ENCODE data around the gene BANP. TPM values are rescaled to one million over a fixed set of nuclear protein-coding genes. Genes with fewer than 3 reads are reported as not detected.

Gene BANP
- polyA plus RNA-seq, 1 of the 3 experiments (the other 2 are of a cell fraction): 16.8 TPM

DNA sequence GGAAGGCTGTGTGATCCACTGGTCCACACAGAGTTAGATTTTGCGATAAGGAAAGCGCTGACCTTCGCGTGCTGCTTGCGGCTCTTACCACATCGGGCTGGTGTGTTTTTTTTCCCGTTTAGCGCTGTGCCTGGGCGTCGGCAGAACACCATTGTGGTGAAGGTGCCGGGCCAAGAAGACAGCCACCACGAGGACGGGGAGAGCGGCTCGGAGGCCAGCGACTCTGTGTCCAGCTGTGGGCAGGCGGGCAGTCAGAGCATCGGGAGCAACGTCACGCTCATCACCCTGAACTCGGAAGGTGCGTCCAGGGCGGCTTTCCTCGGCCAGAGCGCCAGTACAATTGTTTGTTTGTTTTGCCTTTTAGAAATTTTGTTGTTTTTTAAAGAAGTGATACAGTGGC, 54.7 kb downstream of the BANP start (continued):
- TF ChIP-seq, protein P1, sequence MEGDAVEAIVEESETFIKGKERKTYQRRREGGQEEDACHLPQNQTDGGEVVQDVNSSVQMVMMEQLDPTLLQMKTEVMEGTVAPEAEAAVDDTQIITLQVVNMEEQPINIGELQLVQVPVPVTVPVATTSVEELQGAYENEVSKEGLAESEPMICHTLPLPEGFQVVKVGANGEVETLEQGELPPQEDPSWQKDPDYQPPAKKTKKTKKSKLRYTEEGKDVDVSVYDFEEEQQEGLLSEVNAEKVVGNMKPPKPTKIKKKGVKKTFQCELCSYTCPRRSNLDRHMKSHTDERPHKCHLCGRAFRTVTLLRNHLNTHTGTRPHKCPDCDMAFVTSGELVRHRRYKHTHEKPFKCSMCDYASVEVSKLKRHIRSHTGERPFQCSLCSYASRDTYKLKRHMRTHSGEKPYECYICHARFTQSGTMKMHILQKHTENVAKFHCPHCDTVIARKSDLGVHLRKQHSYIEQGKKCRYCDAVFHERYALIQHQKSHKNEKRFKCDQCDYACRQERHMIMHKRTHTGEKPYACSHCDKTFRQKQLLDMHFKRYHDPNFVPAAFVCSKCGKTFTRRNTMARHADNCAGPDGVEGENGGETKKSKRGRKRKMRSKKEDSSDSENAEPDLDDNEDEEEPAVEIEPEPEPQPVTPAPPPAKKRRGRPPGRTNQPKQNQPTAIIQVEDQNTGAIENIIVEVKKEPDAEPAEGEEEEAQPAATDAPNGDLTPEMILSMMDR (IDR thresholded peaks at IDR 0.05): no peak
- no peak for TF ChIP-seq ELF1 (IDR thresholded peaks at IDR 0.05)
- TF ChIP-seq SIN3A (IDR thresholded peaks at IDR 0.05; ENCODE audit: borderline replicate concordance, low read depth, low read length): no peak
- TF ChIP-seq POLR2AphosphoS5 (IDR thresholded peaks at IDR 0.05; ENCODE audit: low read depth, low read length): no peak
- TF ChIP-seq YY1 (IDR thresholded peaks at IDR 0.05; ENCODE audit: low read depth): no peak

DNA sequence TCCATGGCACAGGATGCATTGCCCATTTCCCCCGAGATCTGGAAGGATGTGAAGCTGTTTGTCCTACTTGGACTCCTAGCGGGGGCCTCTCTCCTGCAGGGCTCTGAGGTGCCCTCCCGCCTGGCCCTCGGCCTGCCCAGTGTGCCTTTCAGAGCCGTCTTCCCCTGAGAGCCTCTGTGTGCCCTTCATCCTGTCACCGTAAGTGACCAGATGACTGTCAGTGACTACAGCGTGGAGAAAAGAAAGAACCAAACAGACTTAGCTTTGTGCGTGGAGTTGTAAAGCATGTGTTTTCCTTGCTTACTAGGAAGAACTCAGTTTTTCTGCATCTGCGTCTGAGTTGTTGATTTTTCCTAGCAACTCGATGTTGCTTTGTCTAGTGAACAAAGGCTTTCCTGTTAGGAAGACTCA, 56.1 kb downstream of the BANP start:
- no peak overlapping the region for H3K4me2 ChIP-seq
- H3K4me3 ChIP-seq (ENCODE audit: low read depth in 2 of 2, low read length in 1 of 2): no peak overlapping the region
- no peaks in the 10 kb centered on the region for H3K27me3 ChIP-seq (ENCODE audit: insufficient read depth)
- ChIA-PET CTCF (no interaction called here), POLR2A (no interaction called here)
- TF ChIP-seq RAD21 (IDR thresholded peaks at IDR 0.05; ENCODE audit: low read length): no peak
- TF ChIP-seq FOXJ3 (CRISPR knock-in tag; IDR thresholded peaks at IDR 0.05): no peak
- no peak for TF ChIP-seq EZH2phosphoT487 (IDR thresholded peaks at IDR 0.05; ENCODE audit: borderline replicate concordance, low read depth)
- no peak for TF ChIP-seq EP300 (IDR thresholded peaks at IDR 0.05; ENCODE audit: borderline replicate concordance in 1 of 2, low read depth in 1 of 2, low read length in 1 of 2)
- TF ChIP-seq FOXM1 (IDR thresholded peaks at IDR 0.05; ENCODE audit: low read depth): no peak
- no peak for TF ChIP-seq NFIC (IDR thresholded peaks at IDR 0.05; ENCODE audit: borderline replicate concordance)
- no peak overlapping the region for H3K9ac ChIP-seq
- WGBS (ENCODE audit: low lambda C conversion rate): over 99% methylated on average over 8 of the region's 10 CpGs
- peaks cover 0 to 15% of the 10 kb centered on the region in 2 experiments; a peak in 1 of 4 replicates for H3K4me1 ChIP-seq (ENCODE audit: control insufficient read depth in 1 of 2, insufficient read depth in 2 of 2, low read depth in 1 of 2, low read length in 1 of 2)
- no peak for DNase-seq
- H3K79me2 ChIP-seq (ENCODE audit: insufficient read depth): no peaks in the 10 kb centered on the region
- no peak overlapping the region for H2AFZ ChIP-seq (ENCODE audit: low read depth)
- no peaks in the 10 kb centered on the region for H4K20me1 ChIP-seq (ENCODE audit: insufficient read depth)
- no peaks in the 10 kb centered on the region for H3K9me3 ChIP-seq
- no peaks in the 10 kb centered on the region for H3F3A ChIP-seq (replicated peaks; ENCODE audit: insufficient read depth)
- H3K36me3 ChIP-seq (replicated peaks in 1 of 2; ENCODE audit: control insufficient read depth in 1 of 2, insufficient read depth in 2 of 2, low read length in 1 of 2): peaks cover 7 to 37% of the 10 kb centered on the region in 2 experiments
- H3K9me2 ChIP-seq: no peaks in the 10 kb centered on the region
- H3K27ac ChIP-seq (ENCODE audit: low read depth in 2 of 2, low read length in 1 of 2): no peak overlapping the region; a peak in 1 of 4 replicates

DNA sequence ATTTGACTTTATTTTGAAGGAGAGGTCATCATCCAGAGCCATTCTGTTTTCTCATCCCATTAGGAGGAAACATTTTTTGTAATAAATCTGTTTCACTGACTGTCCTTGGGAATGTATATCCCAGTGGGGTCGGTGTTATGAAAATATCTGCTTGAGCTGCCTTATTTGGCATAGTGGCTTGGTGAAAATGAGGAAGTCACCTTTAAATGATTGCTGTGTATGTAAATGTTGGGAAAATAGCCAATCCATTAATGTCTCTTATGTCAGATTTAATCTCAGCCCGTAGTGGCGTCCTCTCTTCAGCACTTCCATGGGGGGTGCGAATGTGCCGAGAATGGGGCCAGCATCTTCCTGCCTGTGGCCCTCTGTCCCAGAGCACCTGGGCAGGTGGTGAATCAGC, 57.6 kb downstream of the BANP start:
- Histone ChIP-seq H3K4me1 (ENCODE audit: control insufficient read depth in 1 of 2, insufficient read depth in 2 of 2, low read depth in 1 of 2, low read length in 1 of 2) (peaks cover 4 to 17% of the 10 kb centered on the region in 2 experiments; a peak in 2 of 4 replicates), H3K27me3 (ENCODE audit: insufficient read depth) (no peaks in the 10 kb centered on the region), H4K20me1 (ENCODE audit: insufficient read depth) (no peaks in the 10 kb centered on the region), H3K36me3 (replicated peaks in 1 of 2; ENCODE audit: control insufficient read depth in 1 of 2, insufficient read depth in 2 of 2, low read length in 1 of 2) (peaks cover 7 to 43% of the 10 kb centered on the region in 2 experiments), H3K9me3 (no peaks in the 10 kb centered on the region), H3K9ac (no peak overlapping the region), H3F3A (replicated peaks; ENCODE audit: insufficient read depth) (no peaks in the 10 kb centered on the region), H3K4me2 (no peak overlapping the region), H3K79me2 (ENCODE audit: insufficient read depth) (no peaks in the 10 kb centered on the region), H2AFZ (ENCODE audit: low read depth) (no peak overlapping the region), H3K27ac (ENCODE audit: low read depth in 2 of 2, low read length in 1 of 2) (no peak overlapping the region), H3K4me3 (ENCODE audit: low read depth in 2 of 2, low read length in 1 of 2) (no peak overlapping the region), H3K9me2 (no peaks in the 10 kb centered on the region)
- POLR2A ChIA-PET: no interaction called here
- WGBS (ENCODE audit: low lambda C conversion rate): 91% methylated on average over 5 of the region's 5 CpGs
- CTCF ChIA-PET: interaction anchor here (1.4 kb wide), 1 partner anchor 14 kb away, joined by 3 read pairs; no protein-coding TSS in a partner anchor
- DNase-seq: no peak
- TF ChIP-seq, protein P2, sequence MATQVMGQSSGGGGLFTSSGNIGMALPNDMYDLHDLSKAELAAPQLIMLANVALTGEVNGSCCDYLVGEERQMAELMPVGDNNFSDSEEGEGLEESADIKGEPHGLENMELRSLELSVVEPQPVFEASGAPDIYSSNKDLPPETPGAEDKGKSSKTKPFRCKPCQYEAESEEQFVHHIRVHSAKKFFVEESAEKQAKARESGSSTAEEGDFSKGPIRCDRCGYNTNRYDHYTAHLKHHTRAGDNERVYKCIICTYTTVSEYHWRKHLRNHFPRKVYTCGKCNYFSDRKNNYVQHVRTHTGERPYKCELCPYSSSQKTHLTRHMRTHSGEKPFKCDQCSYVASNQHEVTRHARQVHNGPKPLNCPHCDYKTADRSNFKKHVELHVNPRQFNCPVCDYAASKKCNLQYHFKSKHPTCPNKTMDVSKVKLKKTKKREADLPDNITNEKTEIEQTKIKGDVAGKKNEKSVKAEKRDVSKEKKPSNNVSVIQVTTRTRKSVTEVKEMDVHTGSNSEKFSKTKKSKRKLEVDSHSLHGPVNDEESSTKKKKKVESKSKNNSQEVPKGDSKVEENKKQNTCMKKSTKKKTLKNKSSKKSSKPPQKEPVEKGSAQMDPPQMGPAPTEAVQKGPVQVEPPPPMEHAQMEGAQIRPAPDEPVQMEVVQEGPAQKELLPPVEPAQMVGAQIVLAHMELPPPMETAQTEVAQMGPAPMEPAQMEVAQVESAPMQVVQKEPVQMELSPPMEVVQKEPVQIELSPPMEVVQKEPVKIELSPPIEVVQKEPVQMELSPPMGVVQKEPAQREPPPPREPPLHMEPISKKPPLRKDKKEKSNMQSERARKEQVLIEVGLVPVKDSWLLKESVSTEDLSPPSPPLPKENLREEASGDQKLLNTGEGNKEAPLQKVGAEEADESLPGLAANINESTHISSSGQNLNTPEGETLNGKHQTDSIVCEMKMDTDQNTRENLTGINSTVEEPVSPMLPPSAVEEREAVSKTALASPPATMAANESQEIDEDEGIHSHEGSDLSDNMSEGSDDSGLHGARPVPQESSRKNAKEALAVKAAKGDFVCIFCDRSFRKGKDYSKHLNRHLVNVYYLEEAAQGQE (IDR thresholded peaks at IDR 0.05; ENCODE audit: low read depth, low read length): no peak
- TF ChIP-seq YY1 (IDR thresholded peaks at IDR 0.05; ENCODE audit: low read depth): no peak
- TF ChIP-seq, protein P1 (IDR thresholded peaks at IDR 0.05): no peak
- no peak for TF ChIP-seq RCOR1 (IDR thresholded peaks at IDR 0.05; ENCODE audit: low read length)
- no peak for TF ChIP-seq TAF1 (IDR thresholded peaks at IDR 0.05; ENCODE audit: borderline replicate concordance, low read depth, low read length)
- no peak for TF ChIP-seq GATA2 (CRISPR knock-in tag; IDR thresholded peaks at IDR 0.05)
- TF ChIP-seq, protein P3, sequence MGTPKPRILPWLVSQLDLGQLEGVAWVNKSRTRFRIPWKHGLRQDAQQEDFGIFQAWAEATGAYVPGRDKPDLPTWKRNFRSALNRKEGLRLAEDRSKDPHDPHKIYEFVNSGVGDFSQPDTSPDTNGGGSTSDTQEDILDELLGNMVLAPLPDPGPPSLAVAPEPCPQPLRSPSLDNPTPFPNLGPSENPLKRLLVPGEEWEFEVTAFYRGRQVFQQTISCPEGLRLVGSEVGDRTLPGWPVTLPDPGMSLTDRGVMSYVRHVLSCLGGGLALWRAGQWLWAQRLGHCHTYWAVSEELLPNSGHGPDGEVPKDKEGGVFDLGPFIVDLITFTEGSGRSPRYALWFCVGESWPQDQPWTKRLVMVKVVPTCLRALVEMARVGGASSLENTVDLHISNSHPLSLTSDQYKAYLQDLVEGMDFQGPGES (IDR thresholded peaks at IDR 0.05; ENCODE audit: low read depth, low read length): no peak
- TF ChIP-seq RXRA (IDR thresholded peaks at IDR 0.05; ENCODE audit: borderline replicate concordance, low read depth): no peak
- no peak for TF ChIP-seq MEF2A (IDR thresholded peaks at IDR 0.05; ENCODE audit: borderline replicate concordance, low read depth)
